Suprapubic skin (tissue), 4 donors: Measurements from ENCODE around the gene CEP112. TPM values are rescaled to one million over a fixed set of nuclear protein-coding genes. Genes with fewer than 3 reads are reported as not detected.

ENCODE experiments used
- DNase-seq, 2 donors: peaks; one replicate each; pipeline ENCODE4 v3.0.0-alpha.2; 2019; ENCODE audit warnings: low spot score in 2 of 2
- H3K27ac ChIP-seq: fragments of 200-600 bp; sonication (generic); one replicate; pipeline ENCODE4 v1.5.1; 2019
- H3K27me3 ChIP-seq: fragments of 200-600 bp; sonication (generic); one replicate; pipeline ENCODE4 v1.5.1; 2019
- H3K36me3 ChIP-seq: fragments of 200-600 bp; sonication (generic); one replicate; pipeline ENCODE4 v1.5.1; 2019
- H3K4me1 ChIP-seq: fragments of 200-600 bp; sonication (generic); one replicate; pipeline ENCODE4 v1.5.1; 2019
- H3K4me3 ChIP-seq: fragments of 200-600 bp; sonication (generic); one replicate; pipeline ENCODE4 v1.5.1; 2019; ENCODE audit warnings: mild to moderate bottlenecking
- H3K9me3 ChIP-seq: fragments of 200-600 bp; sonication (generic); one replicate; pipeline ENCODE4 v1.5.1; 2019
- EP300 ChIP-seq: sonication (generic); formaldehyde crosslinking; IDR thresholded peaks from one replicate; pipeline ENCODE4 v1.6.1; 2017; ENCODE audit warnings: antibody characterized with exemption
- POLR2A ChIP-seq, 2 donors: fragments of 450-650 bp; IDR thresholded peaks; one replicate each; pipeline ENCODE4 v1.6.1; 2017; ENCODE audit warnings: antibody characterized with exemption in 2 of 2, mild to moderate bottlenecking in 2 of 2, moderate library complexity in 2 of 2
- POLR2AphosphoS5 ChIP-seq, 3 donors: sonication (generic); formaldehyde crosslinking; IDR thresholded peaks; one replicate each; pipeline ENCODE4 v1.6.1; 2017; ENCODE audit warnings: antibody characterized with exemption in 3 of 3
- WGBS: methylation state at CpG from one replicate; pipeline ENCODE4 v1.1.5; 2018; 5-methylcytosine and 5-hydroxymethylcytosine counted together
- total RNA-seq, 4 donors: library from RNA; depleted of rRNA; stranded (reverse); fragments of >200 nt; gene quantifications; one replicate each; pipeline ENCODE4 v1.1.0, GENCODE V29; 2016
- TF ChIP-seq, protein P1 (sequence below), 2 donors: fragments of 200-600 bp in 1 of 2; fragments of 450-650 bp in 1 of 2; sonication (generic) in 1 of 2; IDR thresholded peaks; one replicate each; pipeline ENCODE4 v1.5.1; 2016 to 2019; ENCODE audit warnings: antibody characterized with exemption in 2 of 2, mild to moderate bottlenecking in 1 of 2, moderate library complexity in 1 of 2

The CEP112 gene
- total RNA-seq, 4 donors from 2014 or later: 0.68 to 14.1 (median 6.6) TPM

DNA sequence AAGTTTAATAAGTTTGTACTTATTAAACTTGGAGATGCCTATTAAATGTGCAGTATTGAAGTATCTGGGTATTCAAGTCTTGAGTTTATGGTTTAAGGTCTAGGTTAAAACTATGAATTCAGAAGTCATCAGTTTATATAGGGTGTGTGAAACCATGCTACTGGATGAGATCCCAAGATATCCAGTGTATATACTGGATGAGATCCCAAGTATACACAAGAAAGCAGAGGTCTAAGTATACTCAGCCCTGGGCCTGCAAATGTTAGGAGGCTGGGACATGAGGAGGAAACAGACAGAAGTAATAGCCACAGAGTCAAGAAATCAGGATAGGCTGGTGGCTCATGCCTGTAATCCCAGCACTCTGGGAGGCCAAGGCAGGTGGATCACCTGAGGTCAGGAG lies 436.1 kb downstream of the CEP112 start:
- Histone ChIP-seq H3K27me3 (no peaks in the 10 kb centered on the region), H3K9me3 (no peaks in the 10 kb centered on the region), H3K4me1 (peaks cover 8% of the 10 kb centered on the region), H3K36me3 (no peaks in the 10 kb centered on the region), H3K27ac (no peak overlapping the region), H3K4me3 (no peak overlapping the region)
- no peak for TF ChIP-seq EP300
- DNase-seq: no peak

DNA sequence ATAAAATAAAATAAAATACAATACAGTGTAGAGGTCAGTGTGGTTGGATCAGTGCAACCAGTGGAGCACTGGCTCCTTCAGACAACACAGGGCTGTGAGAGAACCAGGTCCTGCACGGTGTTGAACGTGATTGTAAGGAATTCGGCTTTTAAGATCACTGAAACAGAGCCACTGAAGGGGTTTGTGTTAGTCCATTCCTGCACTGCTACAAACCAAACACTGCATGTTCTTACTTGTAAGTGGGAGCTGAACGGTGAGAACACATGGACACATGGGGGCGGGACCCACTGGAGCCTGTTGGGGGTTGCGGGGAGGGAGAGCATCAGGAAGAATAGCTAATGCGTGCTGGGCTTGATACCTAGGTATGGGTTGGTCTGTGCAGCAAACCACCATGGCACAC lies 437.3 kb downstream of the CEP112 start:
- TF ChIP-seq POLR2AphosphoS5 (IDR thresholded peaks at IDR 0.05): no peak
- Histone ChIP-seq H3K27me3 (no peaks in the 10 kb centered on the region), H3K36me3 (no peaks in the 10 kb centered on the region), H3K4me1 (peaks cover 20% of the 10 kb centered on the region), H3K27ac (no peak overlapping the region), H3K4me3 (no peak overlapping the region), H3K9me3 (no peaks in the 10 kb centered on the region)
- 75% methylated on average over 7 of the region's 7 CpGs for WGBS
- DNase-seq: no peak

DNA sequence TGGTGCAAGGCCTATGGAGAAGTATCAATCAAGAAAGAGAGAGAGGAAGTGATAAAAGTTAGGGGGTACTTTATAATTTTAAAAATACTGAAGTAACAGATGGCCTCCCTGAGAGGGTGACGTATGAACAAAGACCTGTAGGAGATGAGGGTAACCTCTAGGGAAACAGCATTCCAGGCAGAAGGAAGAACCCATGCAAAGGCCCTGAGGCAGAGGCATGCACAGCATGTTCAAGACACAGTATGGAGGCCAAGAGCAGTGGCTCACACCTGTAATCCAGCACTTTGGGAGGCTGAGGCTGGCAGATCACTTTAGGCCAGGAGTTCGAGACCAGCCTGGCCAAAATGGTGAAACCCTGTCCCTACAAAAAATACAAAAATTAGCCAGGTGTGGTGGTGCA lies 437.9 kb downstream of the CEP112 start:
- Histone ChIP-seq H3K27ac (no peak overlapping the region), H3K9me3 (no peaks in the 10 kb centered on the region), H3K27me3 (no peaks in the 10 kb centered on the region), H3K36me3 (no peaks in the 10 kb centered on the region), H3K4me1 (peaks cover 22% of the 10 kb centered on the region), H3K4me3 (no peak overlapping the region)
- WGBS: 90% methylated on average over 2 of the region's 2 CpGs
- DNase-seq: no peak
- TF ChIP-seq, protein P1, sequence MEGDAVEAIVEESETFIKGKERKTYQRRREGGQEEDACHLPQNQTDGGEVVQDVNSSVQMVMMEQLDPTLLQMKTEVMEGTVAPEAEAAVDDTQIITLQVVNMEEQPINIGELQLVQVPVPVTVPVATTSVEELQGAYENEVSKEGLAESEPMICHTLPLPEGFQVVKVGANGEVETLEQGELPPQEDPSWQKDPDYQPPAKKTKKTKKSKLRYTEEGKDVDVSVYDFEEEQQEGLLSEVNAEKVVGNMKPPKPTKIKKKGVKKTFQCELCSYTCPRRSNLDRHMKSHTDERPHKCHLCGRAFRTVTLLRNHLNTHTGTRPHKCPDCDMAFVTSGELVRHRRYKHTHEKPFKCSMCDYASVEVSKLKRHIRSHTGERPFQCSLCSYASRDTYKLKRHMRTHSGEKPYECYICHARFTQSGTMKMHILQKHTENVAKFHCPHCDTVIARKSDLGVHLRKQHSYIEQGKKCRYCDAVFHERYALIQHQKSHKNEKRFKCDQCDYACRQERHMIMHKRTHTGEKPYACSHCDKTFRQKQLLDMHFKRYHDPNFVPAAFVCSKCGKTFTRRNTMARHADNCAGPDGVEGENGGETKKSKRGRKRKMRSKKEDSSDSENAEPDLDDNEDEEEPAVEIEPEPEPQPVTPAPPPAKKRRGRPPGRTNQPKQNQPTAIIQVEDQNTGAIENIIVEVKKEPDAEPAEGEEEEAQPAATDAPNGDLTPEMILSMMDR (IDR thresholded peaks at IDR 0.05): no peak
- TF ChIP-seq POLR2AphosphoS5 (IDR thresholded peaks at IDR 0.05) (no peak), EP300 (no peak), POLR2A (IDR thresholded peaks at IDR 0.05) (no peak)

DNA sequence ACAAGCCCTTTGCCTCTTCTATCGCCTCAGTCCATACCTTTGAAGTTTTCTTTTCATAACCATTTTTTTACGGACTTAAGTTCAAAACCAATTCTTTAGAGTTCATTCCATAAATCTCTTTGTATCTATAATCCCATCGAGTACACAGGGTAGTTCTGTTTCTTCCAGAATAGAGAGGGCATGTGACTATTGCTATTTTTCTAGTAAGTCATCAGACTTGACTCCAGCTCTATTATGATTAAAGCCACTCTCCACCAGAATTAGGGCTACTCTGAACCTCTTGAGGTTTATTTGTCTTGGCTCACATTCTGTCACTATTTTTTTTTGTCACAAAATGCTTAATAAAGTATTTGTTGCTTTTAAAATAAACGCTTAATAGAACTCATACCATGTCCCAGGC lies 438.6 kb downstream of the CEP112 start:
- H3K36me3 ChIP-seq: no peaks in the 10 kb centered on the region
- no peak overlapping the region for H3K27ac ChIP-seq
- no peak for TF ChIP-seq POLR2AphosphoS5 (IDR thresholded peaks at IDR 0.05)
- TF ChIP-seq, protein P1 (IDR thresholded peaks at IDR 0.05): no peak
- TF ChIP-seq EP300: no peak
- no peak for TF ChIP-seq POLR2A (IDR thresholded peaks at IDR 0.05)
- no peak for DNase-seq
- 60% methylated on average over 4 of the region's 4 CpGs for WGBS
- H3K4me1 ChIP-seq: peaks cover 22% of the 10 kb centered on the region
- no peaks in the 10 kb centered on the region for H3K9me3 ChIP-seq
- H3K27me3 ChIP-seq: no peaks in the 10 kb centered on the region
- no peak overlapping the region for H3K4me3 ChIP-seq

DNA sequence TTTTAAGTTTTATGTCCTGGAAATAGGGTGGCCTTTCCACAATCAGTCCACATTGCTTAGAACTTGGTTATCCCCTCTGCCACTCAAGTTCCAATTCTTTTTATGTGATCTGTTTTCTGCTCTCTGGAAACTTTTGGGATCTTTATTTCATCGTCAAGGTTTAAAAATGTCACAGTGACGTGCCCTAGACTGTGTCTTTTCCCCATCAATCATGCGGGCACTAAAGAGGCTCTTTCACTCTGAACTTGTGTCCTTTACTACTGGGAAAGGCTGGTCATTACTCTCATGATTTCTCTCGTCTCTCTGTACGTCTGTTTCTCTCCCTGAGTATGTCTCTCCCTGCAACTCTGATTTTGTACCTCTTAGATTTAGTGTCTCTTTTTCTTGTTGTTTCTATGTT lies 440.7 kb downstream of the CEP112 start:
- peaks cover 22% of the 10 kb centered on the region for H3K4me1 ChIP-seq
- no peak for DNase-seq
- no peaks in the 10 kb centered on the region for H3K36me3 ChIP-seq
- WGBS: 38% methylated on average over 5 of the region's 5 CpGs
- H3K4me3 ChIP-seq: no peak overlapping the region
- TF ChIP-seq POLR2A (IDR thresholded peaks at IDR 0.05) (no peak), EP300 (no peak), POLR2AphosphoS5 (IDR thresholded peaks at IDR 0.05) (no peak)
- TF ChIP-seq, protein P1 (IDR thresholded peaks at IDR 0.05): no peak
- no peaks in the 10 kb centered on the region for H3K27me3 ChIP-seq
- H3K9me3 ChIP-seq: no peaks in the 10 kb centered on the region
- H3K27ac ChIP-seq: peak overlapping the region; percentile 41

DNA sequence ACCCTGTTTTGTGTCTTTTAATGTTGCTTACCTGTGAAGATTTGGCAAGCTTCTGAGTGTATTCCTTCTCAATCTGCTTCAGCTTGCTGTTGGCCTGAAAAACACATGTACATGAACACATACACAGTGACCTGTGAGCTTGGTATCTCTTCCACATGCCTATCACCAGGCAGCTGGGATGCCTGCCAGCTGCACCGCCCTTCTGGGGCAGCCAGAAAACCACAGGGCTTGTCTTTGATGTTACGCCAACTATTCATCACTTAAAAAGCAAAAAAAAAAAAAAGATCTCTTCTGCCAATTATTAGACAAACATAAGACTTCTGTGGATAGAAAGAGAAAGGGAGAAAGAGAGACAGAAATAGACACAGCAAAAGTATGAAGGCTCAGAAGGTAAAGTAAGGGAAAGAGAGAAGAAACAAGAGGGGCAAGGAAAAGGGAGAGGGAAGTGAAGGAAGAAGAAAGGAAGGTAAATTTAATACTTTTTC lies 441.3 kb downstream of the CEP112 start:
- peak overlapping the region; percentile 65 for H3K27ac ChIP-seq
- TF ChIP-seq POLR2A (IDR thresholded peaks at IDR 0.05) (no peak), POLR2AphosphoS5 (IDR thresholded peaks at IDR 0.05) (peak in 1 of 3 donors; percentile 76)
- H3K4me3 ChIP-seq: no peak overlapping the region
- no peaks in the 10 kb centered on the region for H3K9me3 ChIP-seq
- no peaks in the 10 kb centered on the region for H3K36me3 ChIP-seq
- H3K4me1 ChIP-seq: peaks cover 22% of the 10 kb centered on the region
- no peaks in the 10 kb centered on the region for H3K27me3 ChIP-seq
- peak in 1 of 2 donors; percentile 70 for DNase-seq
- 0% methylated on average over 2 of the region's 2 CpGs for WGBS

DNA sequence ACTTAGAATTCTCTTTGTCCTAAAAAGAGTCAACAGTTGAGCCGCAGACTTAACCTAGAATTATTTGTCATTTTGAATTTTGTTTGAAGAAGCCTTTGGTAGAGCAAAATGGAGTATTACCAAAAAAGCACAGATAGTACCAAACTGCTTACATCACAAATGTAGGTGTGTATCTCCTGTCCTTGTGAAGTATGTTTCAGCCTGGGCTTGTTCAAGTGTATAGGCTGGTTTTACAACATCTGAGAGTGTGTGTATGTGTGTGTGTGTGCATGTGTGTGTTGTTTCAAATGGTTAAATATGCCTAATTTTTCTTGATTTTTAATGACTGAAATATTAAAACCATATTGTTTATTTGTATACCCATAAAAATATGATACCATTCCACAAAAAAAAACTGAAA lies 441.8 kb downstream of the CEP112 start:
- no peak for DNase-seq
- Histone ChIP-seq H3K36me3 (no peaks in the 10 kb centered on the region), H3K27ac (peak overlapping the region; percentile 65), H3K27me3 (no peaks in the 10 kb centered on the region), H3K4me3 (no peak overlapping the region), H3K4me1 (peaks cover 22% of the 10 kb centered on the region), H3K9me3 (no peaks in the 10 kb centered on the region)
- TF ChIP-seq EP300 (no peak), POLR2AphosphoS5 (IDR thresholded peaks at IDR 0.05) (no peak), POLR2A (IDR thresholded peaks at IDR 0.05) (no peak)
- TF ChIP-seq, protein P1 (IDR thresholded peaks at IDR 0.05): no peak
- 54% methylated on average over 1 of the region's 1 CpG for WGBS
